Measurements from ENCODE around the gene PLCH2.

Gene PLCH2

DNA sequence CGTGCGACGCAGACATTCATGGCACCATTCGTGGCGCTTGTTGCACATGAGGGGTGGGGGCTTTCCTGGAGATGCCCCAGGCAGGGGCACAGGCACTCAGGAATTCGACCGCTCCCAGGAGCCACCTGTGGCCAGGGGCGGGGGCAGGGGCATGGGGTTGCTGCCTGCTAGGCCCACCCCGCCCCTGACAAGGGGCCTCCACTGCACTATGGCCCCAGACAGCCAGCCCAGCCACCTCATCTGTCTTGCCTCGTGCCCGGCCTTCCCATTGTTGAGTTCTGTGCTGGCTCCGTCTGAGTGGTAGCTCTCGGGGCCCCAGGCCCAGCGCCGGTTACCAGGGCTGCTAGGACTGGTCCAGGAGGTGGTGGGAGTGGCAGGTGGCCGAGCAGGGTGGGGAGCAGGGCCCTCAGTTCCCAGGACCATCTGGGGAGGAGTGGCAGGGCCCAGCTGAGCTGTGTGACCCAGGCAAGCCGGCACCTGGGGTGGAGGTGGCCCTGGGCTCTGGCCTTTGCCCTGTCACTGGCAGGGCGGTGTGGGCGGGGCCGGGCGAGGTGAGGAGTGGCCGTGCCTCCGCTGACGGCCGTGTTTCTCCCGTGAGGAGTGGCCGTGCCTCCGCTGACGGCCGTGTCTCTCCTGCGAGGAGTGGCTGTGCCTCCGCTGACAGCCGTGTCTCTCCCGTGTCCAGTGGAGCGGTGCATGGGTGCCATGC lies 1.9 kb downstream of the PLCH2 start:
- DNase-seq (ENCODE audit: low read depth) = no peak

DNA sequence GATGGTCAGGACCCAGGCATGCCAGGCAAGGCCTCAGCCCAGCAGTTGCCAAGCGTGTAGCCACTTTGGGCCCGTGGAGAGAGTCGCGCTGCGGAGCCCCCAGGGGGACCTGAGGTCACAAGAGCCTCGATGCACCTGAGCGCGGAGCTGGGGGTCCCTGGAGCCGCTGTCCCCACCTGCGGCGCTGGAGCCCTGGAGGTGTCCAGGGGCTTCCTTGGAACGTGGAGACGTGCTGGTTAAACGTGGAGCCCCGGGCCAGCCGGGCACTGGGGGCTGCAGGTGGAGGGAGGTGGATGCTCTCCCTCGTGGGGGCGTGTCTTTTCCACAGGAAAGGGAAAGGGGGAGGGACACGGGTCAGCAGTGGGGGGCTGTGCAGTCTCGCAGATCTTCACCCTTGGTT lies 3.1 kb downstream of the PLCH2 start:
- no peak for DNase-seq (ENCODE audit: low read depth)

DNA sequence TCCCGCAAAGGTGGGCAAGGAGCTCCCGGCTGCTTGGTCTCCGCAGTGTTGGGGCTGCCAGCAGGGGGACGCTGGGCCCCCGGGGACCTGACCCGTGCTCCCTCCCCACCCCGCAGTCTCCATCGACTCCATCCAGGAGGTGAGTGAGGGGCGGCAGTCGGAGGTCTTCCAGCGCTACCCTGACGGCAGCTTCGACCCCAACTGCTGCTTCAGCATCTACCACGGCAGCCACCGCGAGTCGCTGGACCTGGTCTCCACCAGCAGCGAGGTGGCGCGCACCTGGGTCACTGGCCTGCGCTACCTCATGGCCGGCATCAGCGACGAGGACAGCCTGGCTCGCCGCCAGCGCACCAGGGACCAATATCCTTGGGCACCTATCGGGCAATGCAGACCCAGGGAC lies 3.5 kb downstream of the PLCH2 start:
- no peak for DNase-seq (ENCODE audit: low read depth)

DNA sequence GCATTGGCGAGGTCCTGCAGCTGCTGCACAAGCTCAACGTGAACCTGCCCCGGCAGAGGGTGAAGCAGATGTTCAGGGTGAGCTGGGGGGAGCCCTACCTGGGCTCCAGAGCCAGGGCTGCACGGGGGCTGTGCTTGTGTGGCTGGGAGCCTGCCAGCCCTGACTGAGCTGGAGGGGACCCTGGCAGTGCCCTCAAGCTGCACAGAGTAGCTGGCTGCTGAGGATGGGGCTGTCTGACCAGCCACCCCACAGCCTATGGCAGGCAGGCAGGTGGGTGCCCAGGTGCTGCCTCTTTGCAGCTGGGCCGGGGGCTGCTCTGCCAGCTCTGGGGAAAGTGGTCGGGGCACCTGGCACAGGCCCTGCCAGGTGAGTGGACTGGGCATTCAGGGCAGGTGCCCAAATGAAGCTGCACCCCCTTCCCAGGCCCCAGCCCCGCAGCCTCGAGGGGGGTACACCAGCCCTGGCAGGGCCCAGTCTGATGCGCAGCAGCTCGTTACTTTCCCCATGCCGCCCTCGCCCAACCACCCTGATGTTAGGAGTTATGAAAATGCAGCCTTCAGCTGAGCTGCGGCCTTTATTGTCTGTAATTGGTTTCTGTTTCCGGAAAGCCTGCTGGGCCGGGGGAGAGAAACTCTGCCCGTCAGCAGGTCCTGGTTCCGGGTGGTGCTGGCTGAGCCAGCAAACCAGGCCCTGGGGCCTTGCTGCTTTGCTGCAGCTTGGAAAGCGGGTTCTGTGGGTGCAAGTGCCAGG lies 4.3 kb downstream of the PLCH2 start:
- no peak for DNase-seq (ENCODE audit: low read depth)

DNA sequence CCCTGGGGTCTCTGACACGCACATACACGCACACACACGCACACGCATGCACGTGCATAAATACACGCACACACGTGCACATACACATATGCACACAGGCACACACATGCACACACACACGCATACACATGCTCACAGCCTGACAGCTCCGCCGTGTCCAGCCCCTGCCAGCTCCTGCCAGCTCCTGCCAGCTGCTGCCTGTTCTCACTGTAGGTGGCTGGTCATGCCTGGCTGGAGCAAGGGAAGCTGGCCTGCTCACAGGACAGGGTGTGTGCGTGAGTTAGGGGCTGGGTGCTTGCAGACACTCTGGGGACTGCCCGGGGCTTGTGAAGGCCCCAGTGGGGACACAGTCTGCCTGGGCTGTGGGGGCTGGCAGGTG lies 4.9 kb downstream of the PLCH2 start:
- DNase-seq (ENCODE audit: low read depth) = no peak

DNA sequence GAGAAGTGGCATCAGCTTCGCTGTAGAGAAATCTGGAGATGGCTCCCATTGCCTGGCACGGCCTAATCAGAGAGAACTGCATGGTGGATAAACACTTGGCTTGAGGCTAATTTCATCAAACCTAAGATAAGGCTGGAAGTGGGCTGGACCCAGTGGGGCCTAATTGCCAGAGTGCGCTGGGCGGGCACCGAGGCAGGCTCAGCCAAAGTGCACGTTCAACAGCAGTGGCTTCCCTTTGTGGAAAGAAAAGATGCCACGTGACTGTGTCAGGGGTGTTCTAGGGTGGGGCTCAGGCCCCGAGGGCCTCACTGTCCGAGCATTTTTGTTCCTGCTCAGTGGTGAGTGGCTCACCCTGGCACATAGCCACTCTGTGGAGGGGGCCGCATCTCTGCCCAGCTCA lies 5.8 kb downstream of the PLCH2 start:
- no peak for DNase-seq (ENCODE audit: low read depth)

DNA sequence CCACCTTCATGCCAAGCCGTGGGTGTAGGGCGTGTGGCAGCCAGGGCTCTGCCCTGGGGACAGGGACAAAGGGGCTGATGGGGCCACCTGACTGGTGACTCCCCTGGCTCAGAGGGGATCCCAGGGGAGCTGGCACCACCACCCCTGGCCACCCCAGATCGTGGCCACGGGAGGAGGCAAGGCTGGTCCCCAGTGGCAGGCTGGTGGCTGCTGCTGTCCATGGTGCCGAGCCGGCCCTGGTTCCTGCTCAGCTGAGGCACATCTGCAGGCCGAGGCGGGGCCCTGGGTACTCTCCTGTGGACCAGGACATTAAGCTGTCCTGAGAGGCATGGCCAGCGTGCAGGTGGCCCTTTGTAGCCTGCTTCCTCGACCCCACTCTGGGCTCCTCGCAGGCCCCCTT lies 6.5 kb downstream of the PLCH2 start:
- DNase-seq (ENCODE audit: low read depth) = no peak

DNA sequence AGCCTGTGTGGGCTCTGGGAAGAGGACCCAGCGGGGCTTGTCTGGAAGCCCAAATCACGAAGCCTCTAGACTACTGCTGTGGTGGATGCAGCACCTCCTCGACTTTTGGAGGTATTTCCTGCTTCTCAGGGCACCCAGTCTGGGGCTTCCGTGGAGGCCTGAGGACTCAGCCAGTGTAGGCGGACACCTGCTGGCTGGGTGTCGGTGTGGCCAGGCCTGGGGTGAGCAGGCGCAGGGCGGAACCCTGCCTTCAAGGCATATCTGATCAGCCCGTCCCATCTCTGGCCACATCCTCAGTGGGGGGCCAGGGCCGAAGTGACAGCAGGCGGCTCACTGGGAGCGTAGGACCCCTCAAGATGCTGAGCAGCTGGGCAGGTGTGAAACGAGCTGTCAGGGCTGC lies 6.9 kb downstream of the PLCH2 start:
- DNase-seq (ENCODE audit: low read depth) = no peak

DNA sequence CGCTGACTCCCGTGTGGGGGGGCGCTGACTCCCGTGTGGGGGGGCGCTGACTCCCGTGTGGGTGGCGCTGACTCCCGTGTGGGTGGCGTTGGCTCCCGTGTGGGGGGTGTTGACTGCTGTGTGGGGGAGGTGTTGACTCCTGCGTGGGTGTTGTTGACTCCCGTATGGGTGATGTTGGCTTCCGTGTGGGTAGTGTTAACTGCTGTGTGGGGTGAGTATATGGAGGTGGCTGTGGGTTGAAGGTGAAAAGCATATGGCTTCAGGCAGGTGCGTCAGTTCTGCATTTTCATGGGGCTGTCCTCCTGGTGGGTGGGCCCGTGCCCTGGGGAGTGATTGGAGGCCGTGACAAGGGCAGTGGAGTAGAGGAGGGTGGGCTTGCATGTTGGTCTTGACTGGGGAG lies 7.9 kb downstream of the PLCH2 start:
- no peak for DNase-seq (ENCODE audit: low read depth)

DNA sequence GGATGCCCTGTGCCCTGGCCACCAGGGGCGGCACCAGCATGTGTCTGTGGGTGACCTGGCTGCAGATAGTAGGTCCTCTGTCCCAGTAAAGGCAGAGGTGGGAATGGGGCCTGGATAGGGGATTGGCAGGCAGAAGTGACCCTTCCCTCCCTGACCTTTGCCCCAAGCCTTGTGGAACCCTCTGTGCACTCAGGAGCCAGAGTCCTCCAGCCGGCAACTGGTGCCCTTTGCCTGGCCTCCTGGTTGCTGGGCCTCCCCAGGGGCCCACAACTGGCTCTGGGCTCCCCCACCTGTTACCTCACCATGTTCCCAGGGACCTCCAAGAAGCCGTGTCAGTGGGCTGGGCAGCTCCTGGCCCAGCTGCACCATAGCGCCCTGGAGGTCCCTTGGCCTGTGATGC lies 10.0 kb downstream of the PLCH2 start:
- DNase-seq (ENCODE audit: low read depth) = no peak

DNA sequence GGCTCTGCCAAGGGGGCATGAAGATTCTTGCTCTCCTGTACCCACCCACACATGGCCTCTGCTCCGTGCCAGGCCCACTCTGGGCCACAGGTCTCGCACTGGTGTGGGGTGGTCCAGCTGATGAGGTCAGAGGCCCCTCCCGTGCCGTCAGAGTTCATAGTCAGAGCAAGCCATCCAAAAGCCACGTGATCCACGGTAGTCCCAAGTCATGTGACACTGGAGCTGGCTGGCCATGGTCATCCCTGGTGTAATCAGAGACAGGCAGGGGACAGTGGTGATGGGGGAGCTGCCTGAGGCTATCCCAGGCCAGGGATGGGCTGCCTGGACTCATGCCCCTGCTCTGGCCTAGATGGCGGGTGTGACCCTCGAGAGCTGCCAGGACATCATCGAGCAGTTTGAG lies 10.5 kb downstream of the PLCH2 start:
- no peak for DNase-seq (ENCODE audit: low read depth)

DNA sequence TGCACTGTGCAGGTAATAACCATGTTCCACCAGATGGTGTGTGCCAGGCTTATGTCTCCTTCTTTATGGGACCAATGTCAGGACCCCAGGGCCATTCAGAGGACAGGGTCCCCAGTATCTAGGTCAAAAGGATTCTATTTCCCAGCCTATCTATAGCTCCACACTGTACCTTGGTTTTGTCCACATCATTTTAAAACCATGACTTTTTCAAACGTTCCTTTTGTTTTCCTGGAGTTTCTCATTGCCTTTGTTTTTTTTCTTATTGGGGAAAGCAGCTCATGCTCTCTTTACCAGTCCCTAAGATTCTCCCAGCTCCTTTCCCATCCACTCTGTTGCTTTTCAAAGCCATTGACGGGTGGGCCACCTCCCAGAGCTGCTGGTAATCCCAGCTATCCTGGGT lies 12.6 kb downstream of the PLCH2 start:
- DNase-seq (ENCODE audit: low read depth) = no peak

DNA sequence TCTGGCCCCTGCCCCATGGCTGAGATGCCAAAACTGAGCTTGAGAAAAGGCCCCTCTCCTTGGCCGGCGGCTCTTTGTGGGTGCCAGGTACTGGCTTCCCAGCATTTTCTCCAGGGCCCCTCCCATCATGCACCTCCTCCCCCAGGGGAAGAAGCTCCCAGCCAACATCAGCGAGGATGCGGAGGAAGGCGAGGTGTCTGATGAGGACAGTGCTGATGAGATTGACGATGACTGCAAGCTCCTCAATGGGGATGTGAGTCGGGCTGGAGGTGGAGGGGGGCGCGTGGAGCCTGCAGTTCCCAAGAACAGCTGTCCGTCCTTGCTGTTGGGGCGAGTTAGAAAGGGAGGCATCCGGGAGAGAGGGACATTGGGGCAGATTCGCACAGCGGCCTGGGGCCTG lies 13.5 kb downstream of the PLCH2 start:
- DNase-seq (ENCODE audit: low read depth) = no peak

DNA sequence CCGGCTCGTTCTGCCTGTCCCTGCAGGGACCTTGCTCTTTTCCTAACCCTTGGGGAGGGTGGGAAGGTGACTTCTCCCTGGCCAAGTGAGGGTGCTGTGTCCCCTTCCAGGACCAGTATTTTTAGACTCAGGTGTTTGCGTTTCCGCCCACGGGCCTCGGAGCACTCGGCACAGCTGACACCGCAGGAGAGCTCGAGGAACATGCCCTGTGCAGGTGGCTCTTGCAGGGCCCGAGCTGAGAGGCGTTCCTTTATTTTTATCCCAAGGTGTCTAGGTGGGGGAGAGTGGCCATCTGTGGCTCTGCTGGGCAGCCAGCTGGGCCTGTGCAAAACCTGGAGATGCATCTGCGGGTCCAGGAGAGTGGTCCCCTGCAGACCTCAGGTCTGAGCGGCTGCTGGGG lies 16.0 kb downstream of the PLCH2 start:
- DNase-seq (ENCODE audit: low read depth) = no peak

DNA sequence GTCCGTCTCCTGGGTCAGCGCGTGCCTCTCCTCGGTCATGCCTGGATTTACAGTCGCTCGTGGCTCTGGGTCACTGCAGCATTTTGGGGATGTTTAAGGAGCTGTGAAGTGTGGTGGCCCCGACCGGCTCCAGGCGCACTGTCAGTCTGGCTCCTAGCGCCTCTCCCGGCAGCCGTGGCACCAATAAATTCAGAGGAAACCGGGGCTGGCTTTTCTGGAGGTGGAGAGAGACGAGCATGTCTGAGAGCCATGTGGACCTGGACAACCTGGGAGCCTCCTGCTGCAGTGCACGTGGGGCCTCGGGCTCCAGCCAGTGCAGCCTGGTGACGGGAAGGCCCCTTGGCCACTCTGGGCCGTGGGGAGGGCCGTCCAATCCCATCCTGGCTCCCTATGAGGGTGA lies 17.1 kb downstream of the PLCH2 start:
- no peak for DNase-seq (ENCODE audit: low read depth)

DNA sequence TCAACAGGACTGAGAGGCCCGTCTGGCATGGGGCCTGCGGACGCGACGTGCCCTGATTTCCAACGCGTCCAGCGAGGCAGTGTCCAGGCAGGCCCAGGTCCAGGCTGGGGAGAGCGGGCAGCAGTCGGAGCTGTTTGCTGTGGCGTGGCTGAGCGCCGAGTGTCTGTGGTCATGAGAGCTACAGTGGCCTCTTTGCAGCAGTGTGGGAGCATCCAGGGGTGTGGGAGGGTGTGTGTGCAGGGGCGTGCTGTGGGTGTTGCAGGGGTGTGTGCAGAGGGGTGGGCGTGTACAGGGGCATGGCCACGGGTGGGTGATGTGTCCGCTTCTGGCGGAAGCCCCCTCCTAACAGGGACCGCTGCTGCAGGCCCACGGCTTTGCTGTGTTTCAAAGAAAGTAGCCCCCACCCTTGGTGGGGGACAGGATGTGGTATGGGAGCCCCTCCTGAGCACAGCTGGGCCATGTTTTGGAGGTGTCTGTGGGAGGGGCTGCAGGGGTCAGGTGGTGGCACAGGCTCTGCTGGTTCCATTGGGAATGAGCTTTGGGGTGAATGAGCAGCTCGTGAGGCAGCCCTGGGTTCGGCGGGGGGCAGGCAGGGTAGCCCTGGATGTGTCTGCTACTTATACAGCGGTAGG lies 17.7 kb downstream of the PLCH2 start:
- no peak for DNase-seq (ENCODE audit: low read depth)

DNA sequence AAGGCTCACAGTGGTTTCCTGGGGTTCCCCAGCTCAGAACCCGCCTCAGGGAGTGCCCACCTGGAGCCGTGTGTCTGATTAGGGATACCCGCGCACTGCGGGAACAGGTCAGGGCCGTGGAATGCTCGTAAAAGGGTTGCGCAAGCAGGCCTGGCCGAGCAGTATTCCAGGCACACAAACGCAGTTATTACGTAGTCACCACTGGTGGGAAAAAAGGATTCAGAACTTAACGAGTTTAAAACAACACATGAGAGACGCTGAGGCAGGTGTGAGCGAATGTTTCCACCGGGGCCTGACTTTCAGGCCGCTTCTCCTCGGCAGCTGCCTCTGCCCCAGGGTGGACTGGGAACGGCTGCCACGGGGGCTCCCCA lies 18.2 kb downstream of the PLCH2 start:
- no peak for DNase-seq (ENCODE audit: low read depth)

DNA sequence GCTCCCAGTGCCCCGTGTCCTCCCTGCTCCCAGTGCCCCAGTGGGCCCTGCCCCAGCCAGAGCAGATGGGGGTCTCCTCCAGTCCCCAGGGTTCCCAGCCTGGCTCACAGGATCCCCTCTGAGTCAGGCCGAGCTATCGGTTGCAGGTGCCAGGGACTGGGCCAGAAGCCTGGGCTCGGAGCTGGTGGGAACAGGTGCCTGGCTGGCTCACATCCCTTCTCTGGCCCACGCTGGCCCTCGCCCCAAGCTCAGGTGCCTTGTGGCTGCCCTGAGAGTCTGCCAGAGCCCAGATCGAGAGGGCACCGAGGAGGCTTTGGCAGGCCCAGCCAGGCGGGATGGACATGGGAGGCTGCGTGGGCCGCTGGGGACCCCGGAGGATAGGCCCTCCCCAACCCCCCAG lies 18.9 kb downstream of the PLCH2 start:
- no peak for DNase-seq (ENCODE audit: low read depth)

DNA sequence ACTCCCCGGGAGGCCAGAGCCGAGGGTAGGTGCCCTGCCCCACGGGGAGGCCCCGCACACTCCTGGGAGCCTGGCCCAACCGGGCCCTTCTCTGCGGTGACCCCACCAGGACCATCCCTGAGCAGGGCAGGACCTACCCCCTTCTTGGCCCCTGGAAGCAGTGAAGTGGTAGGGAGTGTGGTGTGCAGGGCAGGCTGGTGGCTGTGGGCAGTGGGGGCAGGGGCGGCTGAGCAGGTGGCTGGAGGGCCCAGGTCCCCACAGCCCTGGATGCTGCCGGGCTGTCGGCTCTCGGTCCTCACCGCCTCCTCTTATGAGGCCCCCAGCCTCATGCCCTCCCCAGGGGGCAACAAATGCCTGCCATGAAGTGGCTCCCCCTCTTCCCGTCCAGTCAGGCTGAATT lies 19.5 kb downstream of the PLCH2 start:
- no peak for DNase-seq (ENCODE audit: low read depth)

DNA sequence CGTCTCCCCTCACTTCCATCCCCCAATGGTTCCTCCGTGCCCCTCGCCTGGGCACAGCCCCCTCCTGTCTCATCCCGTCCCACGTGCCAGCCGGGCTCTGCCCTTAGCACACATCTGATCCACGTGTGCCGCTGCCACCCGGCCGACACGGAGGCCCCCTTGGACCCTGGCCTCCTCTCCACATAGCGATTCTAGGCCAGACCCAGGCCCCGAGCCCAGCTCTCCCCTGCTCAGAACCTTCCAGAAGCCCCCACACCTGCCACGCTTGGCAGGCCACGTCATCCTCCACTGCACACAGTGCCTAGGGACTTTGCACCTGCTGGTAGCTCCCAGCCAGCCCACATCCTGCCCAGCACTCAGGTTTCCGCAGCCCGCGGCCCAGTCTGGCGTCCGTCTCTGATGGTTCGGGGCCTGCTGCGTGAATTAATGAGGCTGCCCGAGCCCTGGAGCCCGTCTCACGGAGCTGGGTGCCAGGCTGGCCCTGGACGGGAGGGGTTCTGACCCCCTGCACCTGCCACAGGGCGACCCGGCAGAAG lies 20.1 kb downstream of the PLCH2 start:
- DNase-seq (ENCODE audit: low read depth) = no peak

DNA sequence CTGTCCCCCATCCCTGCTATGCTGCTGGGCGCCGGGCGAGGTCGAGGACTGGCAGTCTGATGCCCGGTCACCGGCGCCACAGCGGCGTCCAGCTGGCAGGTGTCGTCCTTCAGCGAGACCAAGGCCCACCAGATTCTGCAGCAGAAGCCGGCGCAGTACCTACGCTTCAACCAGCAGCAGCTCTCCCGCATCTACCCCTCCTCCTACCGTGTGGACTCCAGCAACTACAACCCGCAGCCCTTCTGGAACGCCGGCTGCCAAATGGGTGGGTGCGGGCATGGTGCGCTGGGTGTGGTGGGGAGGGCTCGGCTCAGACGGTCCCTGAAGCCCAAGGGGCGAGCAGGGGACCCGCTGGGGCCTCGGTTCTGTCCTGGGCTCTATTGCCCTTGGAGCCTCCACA lies 20.7 kb downstream of the PLCH2 start:
- no peak for DNase-seq (ENCODE audit: low read depth)

DNA sequence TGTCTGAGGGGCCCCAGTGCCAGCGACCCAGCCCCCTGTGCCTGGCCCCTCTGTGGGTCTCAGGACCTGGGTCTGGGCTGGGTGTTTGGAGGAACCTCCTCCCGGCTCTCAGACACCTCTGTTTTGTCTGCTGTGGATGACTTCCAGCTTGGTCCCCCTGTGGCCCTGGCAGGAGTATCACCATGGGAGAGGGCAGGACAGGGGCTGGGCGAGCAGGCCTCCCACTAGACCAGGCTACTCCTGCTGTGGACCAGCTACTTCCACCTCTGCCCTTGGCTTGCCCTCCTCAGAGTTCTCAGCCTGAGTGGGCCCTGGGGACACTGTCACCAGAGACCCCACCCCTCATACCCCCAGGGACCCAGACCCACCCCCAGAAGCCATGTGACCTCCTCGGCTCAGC lies 21.8 kb downstream of the PLCH2 start:
- DNase-seq (ENCODE audit: low read depth) = no peak

DNA sequence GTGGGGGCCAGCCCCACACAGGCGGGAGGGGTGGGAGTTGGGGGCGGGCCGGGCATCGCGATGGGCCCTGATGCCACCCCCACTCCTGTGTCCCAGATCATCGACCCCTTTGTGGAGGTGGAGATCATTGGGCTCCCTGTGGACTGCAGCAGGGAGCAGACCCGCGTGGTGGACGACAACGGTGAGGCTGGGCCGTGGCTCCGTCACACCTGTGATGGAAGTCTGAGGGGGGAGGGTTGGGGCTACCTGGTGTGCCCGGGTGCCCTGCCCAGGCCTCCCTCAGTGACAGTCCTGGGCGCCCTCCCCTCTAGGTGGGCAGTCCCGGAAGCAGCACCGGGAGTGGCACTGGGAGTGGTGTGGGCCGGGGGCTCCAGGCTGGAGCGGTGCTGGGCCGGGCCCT lies 22.6 kb downstream of the PLCH2 start:
- DNase-seq (ENCODE audit: low read depth) = no peak
